ENCODE measurements around the gene CRB3.

- TF ChIP-seq POLR2AphosphoS5 (IDR thresholded peaks at IDR 0.05; ENCODE audit: low read depth, low read length) (no peak), SIN3A (IDR thresholded peaks at IDR 0.05; ENCODE audit: borderline replicate concordance, insufficient read depth, low read length) (no peak), REST (IDR thresholded peaks at IDR 0.05; ENCODE audit: insufficient read depth in 1 of 2, low read depth in 2 of 2, low read length in 2 of 2) (no peak)
Observed at GRCh38 chr19:6499052-6499790, 35.1 kb downstream of the CRB3 start.
